GM10266 (cell line): ENCODE results near the gene LILRB4.
"Not testable (repeated sequence)": the region's sequence is repeated elsewhere in the genome, so short reads cannot be mapped to it uniquely, and the experiment has no call there.

ENCODE experiments used
- DNase-seq: peaks from one replicate; pipeline ENCODE4 v3.0.0; 2012; ENCODE audit errors: extremely low spot score
- TF ChIP-seq, protein P1 (sequence below): IDR thresholded peaks from 2 replicates; pipeline ENCODE4 v1.5.1; 2012; ENCODE audit warnings: mild to moderate bottlenecking, low read depth; ENCODE audit not compliant: control insufficient read depth, insufficient read depth; ENCODE audit errors: missing control alignments

Gene LILRB4

DNA sequence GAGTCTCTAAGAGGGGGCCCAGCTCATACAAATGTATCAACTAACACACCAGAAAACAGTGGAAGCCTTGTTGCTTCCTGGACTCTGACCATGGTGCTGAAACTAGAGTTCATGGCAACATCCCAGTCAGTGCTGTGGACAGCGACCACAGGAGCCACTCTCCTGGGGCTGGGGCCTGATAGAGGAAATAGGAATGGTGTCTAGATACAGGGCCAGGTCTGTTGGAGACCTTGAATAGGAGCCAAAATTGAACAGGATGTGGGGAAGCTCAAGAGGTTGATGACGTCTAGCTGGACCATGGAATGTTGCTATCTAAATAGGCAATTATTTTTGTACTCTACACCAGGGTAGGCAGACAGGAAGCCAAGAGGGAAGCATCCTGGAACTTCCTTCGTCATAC is 21.7 kb downstream of the LILRB4 start:
- DNase-seq: no peak
- TF ChIP-seq, protein P1, sequence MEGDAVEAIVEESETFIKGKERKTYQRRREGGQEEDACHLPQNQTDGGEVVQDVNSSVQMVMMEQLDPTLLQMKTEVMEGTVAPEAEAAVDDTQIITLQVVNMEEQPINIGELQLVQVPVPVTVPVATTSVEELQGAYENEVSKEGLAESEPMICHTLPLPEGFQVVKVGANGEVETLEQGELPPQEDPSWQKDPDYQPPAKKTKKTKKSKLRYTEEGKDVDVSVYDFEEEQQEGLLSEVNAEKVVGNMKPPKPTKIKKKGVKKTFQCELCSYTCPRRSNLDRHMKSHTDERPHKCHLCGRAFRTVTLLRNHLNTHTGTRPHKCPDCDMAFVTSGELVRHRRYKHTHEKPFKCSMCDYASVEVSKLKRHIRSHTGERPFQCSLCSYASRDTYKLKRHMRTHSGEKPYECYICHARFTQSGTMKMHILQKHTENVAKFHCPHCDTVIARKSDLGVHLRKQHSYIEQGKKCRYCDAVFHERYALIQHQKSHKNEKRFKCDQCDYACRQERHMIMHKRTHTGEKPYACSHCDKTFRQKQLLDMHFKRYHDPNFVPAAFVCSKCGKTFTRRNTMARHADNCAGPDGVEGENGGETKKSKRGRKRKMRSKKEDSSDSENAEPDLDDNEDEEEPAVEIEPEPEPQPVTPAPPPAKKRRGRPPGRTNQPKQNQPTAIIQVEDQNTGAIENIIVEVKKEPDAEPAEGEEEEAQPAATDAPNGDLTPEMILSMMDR: no peak

DNA sequence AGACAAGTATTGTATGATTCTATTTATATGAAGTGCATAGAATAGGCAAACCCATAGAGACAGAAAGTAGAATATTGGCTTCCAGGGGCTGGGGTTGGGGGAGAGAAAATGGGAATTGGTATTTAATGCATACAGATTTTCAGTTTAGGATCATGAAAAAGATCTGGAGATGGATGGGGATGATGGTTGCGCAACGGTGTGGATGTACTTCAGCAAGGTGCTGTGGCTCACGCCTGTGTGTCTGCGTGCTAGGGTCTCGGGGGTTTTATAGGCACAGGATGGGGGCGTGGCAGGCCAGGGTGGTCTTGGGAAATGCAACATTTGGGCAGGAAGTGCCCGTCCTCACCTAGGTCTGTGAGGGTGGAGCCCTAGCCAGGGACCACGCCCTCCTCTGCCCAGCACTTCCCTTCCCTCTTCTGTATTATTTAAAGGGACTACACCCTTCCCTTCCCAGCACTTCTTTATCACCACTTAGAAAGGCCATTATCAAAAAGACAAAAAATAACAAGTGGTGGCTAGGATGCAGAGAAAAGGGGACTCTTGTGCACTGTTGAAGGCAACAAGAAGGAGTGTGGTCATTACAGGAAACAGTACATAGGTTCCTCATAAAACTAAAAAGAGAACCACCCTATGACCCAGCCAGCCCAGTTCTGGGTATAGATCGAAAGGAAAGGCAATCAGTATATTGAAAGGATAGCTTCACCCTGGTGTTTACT is 29.0 kb downstream of the LILRB4 start:
- TF ChIP-seq, protein P1: no peak
- DNase-seq: no peak

DNA sequence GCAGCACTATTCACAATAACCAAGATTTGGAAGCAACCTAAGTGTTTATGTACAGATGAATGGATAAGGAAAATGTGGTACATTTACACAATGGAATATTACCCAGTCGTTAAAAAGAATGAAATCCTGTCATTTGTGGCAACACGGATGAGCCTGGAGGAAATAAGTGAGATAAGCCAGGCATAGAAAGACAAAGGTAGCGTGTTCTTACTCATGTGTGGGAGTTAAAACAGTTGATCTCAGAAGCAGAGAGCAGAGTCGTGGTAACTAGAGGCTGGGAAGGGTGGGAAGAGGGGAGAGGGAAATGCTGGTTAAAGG is 29.5 kb downstream of the LILRB4 start:
- TF ChIP-seq, protein P1: no peak
- DNase-seq: no peak

DNA sequence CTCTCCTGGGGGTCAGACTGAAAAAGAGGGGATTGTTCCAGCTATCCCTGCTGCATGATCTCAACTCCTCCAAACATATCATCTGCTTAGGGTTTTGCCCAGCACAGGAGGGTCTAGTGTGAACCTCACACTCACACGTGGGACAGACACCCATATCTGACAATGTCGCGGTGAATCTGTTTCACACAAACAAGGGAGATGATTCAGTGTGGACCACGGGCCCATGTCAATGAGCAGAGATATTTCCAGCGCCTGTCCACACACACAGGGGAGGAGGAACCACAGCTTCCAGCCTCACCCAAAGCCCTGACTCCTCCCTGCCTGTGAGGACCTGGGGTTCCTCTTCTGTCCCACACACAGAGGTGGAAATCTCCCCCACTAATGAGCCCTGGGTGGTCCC is 31.9 kb downstream of the LILRB4 start:
- TF ChIP-seq, protein P1: no peak
- no peak for DNase-seq

DNA sequence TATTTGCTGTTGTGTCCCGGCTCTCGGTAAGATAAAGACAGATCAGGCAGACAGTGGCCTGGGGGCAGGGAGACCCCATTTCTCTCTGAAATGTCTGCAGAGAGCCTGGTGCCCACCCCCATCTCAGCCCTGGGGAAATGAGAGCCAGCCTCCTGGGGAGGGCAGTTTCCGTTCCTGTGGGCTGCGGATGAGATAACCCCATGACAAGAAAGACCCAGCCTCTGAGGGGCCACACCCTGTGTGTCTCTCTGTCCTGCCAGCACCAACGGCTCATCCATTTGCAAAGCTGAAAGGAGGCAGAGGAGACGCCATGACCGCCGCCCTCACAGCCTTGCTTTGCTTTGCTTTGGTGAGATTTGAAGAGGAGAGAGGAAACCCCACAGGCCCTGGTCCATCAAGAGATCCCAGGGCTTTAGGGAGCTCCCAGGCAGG is 33.3 kb downstream of the LILRB4 start:
- no peak for DNase-seq

DNA sequence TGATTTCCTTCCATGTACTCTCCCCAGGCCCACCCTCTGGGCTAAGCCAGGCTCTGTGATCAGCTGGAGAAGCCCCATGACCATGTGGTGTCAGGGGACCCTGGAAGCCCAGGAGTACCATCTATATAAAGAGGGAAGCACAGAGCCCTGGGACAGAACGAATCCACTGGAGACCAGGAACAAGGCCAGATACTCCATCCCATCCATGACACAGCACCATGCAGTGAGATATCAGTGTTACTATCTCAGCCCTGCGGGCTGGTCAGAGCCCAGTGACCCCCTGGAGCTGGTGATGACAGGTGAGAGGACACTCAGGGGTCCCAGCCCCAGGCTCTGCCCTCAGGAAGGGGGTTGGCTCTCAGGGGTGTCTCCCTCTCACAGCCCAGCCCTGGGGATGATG is 34.0 kb downstream of the LILRB4 start:
- TF ChIP-seq, protein P1: no peak
- DNase-seq: no peak

More for the DNA sequence above, 33.3 kb downstream of the LILRB4 start:
- TF ChIP-seq, protein P1: no peak

DNA sequence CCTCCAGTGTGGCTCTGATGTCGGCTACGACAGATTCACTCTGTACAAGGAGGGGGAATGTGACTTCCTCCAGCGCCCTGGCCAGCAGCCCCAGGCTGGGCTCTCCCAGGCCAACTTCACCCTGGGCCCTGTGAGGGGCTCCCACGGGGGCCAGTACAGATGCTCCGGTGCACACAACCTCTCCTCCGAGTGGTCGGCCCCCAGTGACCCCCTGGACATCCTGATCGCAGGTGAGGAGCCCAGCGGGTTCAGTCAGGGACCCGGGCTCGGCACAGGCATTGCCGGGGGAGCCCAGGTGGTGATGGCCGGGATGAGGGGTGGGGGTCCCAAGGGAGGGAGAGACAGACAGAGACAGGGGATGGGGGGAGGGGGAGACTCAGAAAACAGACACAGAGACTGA is 34.9 kb downstream of the LILRB4 start:
- DNase-seq: not testable (repeated sequence)

DNA sequence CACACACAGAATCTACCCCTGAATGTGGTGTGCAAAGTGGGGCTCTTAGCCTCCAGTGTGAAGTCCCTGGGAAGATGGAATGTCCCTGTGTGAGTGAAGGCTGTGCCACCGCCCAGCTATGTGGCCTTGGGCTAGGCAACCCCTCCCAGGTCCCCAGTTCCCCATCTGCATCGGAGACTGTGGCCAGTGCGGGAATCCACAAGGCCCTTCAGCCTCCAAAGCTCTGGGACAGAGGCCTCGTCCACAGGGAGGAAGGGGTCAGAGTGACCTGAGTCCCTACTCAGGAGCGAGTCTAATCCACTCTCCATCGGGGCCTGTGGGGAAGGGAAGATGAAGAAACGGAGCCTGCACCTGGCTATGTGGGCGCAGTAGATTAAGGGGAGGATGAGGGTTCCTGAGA is 42.1 kb downstream of the LILRB4 start:
- TF ChIP-seq, protein P1: no peak
- no peak for DNase-seq
